Right ventricle myocardium inferior (tissue), 1 donor: ENCODE measurements around the gene SLFN12L. TPM values are rescaled to one million over a fixed set of nuclear protein-coding genes. Genes with fewer than 3 reads are reported as not detected.
"Not testable (repeated sequence)": the region's sequence is repeated elsewhere in the genome, so short reads cannot be mapped to it uniquely, and the experiment has no call there.

ENCODE experiments used
- ATAC-seq: fragments of 200-7000 bp; cut with Tn5 transposase; one replicate; pipeline ENCODE4 v1.9.1; 2020; ENCODE audit warnings: mild to moderate bottlenecking, moderate library complexity
- DNase-seq: peaks from one replicate; pipeline ENCODE4 v3.0.0; 2021; ENCODE audit errors: missing footprints
- intact Hi-C: fragments of 100-400 bp; cut with DNase I; formaldehyde crosslinking; loops from one replicate; pipeline ENCODE4 v1.11.0; 2022
- long read RNA-seq: library from polyadenylated mRNA; unstranded; transcript quantifications from one replicate; pipeline ENCODE4 v2.0.0, GENCODE V29; 2021
- total RNA-seq: library from RNA; stranded (reverse); fragmentation: NEBNext Ultra II Directional; extraction: Animal tissue kit (Norgen Biotek cat#: 25700); gene quantifications from one replicate; pipeline ENCODE4 v1.2.1, GENCODE V29; 2021
- donor health status: DM: no; HTN: yes; CAD: no; lungs with severe emphysema.

Gene SLFN12L
- 0.32 TPM for total RNA-seq
- long read RNA-seq: 0 reads

DNA sequence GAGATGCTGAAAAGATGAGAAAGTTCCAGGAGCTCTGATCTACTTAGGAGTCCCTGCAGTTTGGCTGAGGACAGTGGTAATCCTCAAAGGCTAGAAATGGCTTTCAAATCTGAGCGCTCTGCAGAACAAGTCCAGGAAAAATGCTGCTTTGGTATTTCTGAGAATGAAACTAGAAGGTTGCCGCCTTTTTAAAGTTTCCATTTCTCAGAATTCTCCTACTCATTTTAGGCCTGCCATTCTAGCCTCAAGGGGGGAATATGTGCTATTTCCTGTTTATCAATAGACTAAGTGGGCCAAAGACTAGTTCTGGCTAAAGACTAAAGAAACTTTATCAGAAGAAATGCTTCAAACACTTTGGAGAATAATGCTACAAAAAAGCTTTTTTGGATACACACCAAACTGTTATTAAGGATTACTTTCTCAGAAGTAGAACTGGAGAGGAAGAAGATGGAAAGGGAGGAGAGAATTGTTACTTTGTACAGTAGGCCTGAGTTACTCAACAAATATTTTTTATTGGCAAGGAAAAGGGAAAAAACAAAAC lies at the start of gene SLFN12L:
Gene SLFN12L, minus strand, starts transcription at position 78 of the 541 bp plus-strand sequence. CDS start 15,314 bp downstream, outside the sequence.
- intact Hi-C loops: loop anchor here (2.0 to 5.0 kb wide), 3 partner anchors 165 to 293 kb away; partner anchors contain the start of gene SLFN11
- peak; percentile 36 for ATAC-seq
- DNase-seq: no peak

DNA sequence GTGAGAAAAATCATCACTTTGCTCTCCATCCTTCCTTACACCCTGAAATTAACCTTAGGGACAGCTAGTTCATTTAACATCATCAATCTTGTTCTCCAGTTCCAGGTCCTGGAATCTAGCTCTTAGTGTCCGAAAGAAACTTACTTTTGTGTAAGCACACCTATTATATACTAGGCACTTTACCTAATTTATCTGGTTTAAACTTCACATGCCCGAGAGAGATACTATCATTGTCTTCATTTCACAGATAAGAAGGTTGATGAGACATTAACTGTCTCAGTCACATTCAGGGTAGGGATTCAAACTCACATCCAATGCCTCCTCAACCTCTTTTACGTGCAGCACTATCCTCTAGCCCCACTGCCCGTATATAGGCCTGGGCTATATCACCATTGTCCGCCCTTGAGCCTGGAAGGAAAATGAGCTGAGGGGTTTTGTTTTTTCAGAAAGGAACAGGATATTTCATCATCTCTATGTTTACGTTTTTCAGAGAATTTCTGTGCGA lies 49.1 kb upstream of the SLFN12L start:
- intact Hi-C loops: loop anchor here (1.0 to 10.0 kb wide), 2 partner anchors 8 to 612 kb away; partner anchors contain the start of gene PEX12
- peak; percentile 14 for ATAC-seq

DNA sequence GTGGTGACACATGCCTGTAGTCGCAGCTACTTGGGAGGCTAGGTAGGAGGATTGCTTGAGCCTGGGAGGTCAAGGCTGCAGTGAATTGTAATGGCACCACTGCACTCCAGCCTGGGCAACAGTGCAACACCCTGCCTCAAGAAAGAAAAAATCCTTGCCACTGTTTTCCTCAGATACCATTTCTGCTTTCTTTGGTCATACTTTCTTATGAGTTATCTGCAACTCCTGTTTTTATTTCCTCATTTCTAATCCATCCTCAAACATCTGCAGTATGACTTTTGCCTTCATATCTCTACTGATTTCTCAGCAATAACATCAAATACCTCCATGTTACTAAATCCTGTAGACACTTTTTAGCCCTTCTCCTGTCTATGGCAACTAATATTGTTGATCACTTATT lies 46.6 kb upstream of the SLFN12L start:
- intact Hi-C loops: loop anchor here (10.0 kb wide), 1 partner anchor 609 kb away; no protein-coding TSS in a partner anchor
- no peak for ATAC-seq
- DNase-seq: no peak

More for the DNA sequence above, 49.1 kb upstream of the SLFN12L start:
- DNase-seq: no peak

DNA sequence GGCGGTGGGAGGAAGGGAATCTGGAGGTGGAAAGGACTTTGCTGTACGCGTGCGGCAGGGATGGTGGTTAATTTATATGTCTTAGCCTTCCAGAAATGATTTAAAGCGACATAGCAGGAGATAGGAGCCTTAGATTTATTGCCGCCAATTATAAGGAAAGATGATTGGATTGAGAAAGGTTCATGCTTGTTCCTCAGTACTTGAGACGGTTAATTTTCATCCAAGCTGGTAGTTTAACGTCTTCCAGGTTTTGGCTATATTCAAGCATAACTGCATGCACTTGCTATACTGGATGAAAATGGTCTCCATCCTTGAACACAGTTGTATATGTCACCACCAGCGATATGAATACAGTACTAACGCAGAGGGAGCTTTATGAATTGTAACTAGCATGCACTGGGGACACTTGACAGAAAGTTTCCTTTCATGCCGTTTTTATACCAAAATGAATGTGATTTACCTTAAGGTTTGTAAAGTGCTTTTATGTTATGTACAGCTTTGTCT lies 41.5 kb upstream of the SLFN12L start:
- no peak for DNase-seq
- ATAC-seq: no peak
- intact Hi-C loops: loop anchor here (1.0 kb wide), 1 partner anchor 8 kb away; the partner anchor contains the start of gene AP2B1

DNA sequence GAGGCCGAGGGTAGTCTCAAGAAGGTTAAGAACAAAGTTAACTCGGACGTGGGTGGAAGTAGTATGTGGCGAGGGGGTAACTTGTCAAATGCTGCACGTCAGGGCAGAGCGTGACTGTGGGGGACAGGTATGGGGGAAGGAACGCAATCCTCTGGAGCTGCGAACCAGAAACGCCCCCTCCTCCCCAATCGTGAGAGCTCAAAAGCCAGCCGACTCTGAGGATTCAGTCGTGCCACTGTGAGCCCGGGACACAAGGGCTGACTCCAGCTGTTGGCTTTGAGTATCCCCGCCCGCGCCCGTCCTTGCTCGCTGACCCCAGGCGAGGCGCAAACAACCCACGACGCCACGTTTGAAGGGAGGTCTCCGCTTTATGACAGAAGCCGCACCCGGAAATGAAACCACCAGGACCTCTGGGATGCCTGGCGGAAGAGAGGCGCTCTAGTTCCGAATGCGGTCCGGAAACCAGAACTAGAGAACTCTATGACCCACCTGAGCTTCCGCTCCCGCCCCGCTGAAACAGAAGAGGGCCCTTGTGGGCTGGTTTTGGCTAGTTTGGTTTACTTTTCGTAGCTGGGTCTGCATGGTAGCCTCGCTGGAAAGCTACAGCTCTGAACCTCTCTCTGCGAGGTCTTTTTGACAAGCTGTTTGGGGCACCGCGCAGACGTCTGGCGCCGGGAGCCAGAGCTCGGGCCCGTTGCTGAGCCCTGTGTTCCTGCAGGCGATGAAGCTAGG lies 40.9 kb upstream of the SLFN12L start, which contains the start of gene PEX12:
Gene PEX12, minus strand, starts transcription at position 375 of the 732 bp plus-strand sequence. CDS start 550 bp downstream, outside the sequence.
- intact Hi-C loops: loop anchor here (1.0 kb wide), 1 partner anchor 9 kb away; the partner anchor contains the start of gene AP2B1
- ATAC-seq (peak; percentile 98), DNase-seq (peak; percentile 93)

DNA sequence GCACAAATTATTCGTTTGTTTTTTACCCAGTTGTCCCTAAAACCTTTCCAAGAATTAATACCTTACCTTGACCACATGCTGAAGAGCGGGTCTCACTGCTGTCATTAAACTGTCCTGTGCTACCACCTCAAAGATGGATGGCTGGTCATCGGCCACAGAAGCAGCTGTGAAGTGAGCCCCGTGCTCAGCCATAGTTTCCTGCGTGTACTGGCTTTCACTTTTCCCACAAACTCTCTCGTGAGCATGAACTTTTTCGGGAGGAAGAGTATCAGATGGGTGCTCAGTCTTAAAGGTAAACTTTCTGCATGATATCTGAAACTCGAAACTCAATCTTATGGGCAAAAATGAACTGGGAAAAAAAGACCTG lies 40.3 kb upstream of the SLFN12L start:
- ATAC-seq: no peak
- DNase-seq: no peak
- intact Hi-C loops: loop anchor here (1.0 kb wide), 1 partner anchor 9 kb away; the partner anchor contains the start of gene AP2B1

DNA sequence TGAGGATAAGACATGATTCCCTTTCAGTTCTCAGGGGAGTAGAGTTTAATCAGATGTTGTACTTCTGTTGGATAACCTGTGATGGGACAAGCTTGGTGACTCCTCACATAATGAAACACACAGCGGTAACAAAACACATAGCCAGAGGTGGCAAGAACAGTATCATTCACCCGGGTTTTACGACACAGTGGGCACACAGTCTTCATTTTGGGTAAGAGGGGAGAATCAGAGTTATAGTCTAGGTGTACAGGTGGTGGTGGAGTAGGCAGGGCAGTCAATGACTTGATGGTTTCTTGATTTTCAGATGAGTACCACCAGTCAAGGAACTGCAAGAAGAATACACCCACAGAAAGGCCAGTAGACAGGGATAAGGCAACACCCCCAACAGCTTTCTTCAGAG lies 38.3 kb upstream of the SLFN12L start:
- ATAC-seq (no peak), DNase-seq (no peak)
- intact Hi-C loops: no loop called here

DNA sequence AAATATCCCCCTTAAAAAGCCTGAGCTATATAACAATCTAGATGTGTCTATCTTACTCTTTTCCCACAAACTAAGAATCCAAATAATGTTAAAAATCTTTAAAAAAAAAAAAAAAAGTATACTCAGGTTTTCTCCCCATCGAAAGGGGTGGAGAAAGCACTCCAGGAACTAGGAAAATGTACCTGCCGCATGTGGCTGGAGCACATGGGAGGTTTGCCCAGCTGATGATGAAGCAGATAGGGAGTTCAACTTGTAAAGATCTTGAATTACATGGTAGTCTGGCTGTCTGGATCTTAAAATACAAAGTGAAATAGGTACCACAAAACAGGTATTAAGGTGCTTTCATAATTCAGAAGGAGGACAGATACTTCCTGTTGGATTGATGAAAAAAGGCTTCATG lies 31.9 kb upstream of the SLFN12L start:
- intact Hi-C loops: no loop called here
- DNase-seq (no peak), ATAC-seq (no peak)

DNA sequence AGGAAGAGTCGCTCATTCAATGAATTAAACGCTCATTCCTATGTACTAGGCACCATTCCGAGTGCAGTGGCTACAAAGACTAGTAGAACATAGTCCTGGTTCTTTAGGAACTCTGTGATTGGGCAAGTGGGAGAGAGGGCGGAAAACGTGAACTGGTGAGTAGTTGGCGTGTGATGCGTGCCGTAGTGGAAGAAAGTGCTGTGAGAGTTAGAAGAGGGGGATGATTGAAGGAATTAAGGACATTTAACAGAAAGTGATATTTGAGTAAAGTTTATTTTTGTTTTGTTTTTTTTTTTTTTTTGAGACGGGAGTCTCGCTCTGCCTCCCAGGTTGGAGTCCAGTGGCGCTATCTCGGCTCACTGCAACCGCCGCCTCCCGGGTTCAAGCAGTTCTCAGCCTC lies 31.1 kb upstream of the SLFN12L start:
- intact Hi-C loops: no loop called here
- no peak for ATAC-seq

DNA sequence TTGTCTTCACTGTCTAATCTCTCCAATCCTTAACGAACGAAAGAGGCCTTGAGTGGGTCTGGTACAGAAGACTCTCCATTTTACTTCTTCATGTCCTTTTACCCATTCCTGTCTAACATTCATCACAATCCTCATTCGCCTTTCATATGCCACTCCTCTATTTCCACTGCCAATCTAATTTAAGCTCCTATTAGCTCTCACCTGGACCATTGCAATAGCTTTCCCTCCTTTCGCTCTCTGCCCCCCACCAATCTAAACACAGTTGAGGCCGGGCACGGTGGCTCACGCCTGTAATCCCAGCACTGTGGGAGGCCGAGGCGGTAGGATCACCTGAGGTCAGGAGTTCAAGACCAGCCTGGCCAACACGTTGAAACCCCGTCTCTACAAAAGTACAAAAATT lies 29.5 kb upstream of the SLFN12L start:
- DNase-seq: no peak
- no peak for ATAC-seq
- intact Hi-C loops: no loop called here

More for the DNA sequence above, 31.1 kb upstream of the SLFN12L start:
- DNase-seq: no peak

DNA sequence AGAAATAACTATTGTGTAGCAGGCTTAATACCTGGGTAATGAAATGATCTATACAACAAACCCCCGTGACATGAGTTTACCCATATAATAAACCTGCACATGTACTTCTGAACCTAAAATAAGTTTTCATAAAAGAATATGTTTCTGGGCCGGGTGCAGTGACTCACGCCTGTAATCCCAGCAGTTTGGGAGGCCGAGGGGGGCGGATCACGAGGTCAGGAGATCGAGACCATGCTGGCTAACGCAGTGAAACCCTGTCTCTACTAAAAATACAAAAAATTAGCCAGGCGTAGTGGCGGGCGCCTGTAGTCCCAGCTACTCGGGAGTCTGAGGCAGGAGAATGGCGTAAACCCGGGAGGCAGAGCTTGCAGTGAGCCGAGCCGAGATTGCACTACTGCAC lies 25.7 kb upstream of the SLFN12L start:
- ATAC-seq, DNase-seq, intact Hi-C loops: not testable (repeated sequence)

DNA sequence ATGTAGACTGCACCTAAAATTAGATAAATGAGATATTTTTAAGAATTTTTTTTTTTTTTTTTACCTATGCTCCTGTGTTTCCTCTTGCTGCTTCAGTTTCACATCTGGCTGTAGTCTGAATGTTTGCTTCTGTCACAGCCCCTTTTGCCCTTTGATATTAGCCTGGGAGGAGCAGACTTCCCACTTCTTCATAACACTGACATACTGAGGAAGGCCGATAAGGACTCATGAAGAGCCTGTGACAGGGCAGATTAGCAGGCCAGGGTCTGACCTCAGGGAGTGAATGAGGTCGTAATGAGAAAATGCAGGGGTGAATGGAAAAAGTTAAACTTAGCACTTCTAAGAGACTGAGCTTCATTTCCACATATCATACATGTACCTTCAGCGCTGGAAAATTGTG lies 23.2 kb upstream of the SLFN12L start, which contains the start of gene SLFN14:
Gene SLFN14, minus strand, starts transcription at position 117 of the 400 bp plus-strand sequence. CDS start 2,757 bp downstream, outside the sequence.
- intact Hi-C loops: no loop called here
- no peak for ATAC-seq
- DNase-seq: no peak

DNA sequence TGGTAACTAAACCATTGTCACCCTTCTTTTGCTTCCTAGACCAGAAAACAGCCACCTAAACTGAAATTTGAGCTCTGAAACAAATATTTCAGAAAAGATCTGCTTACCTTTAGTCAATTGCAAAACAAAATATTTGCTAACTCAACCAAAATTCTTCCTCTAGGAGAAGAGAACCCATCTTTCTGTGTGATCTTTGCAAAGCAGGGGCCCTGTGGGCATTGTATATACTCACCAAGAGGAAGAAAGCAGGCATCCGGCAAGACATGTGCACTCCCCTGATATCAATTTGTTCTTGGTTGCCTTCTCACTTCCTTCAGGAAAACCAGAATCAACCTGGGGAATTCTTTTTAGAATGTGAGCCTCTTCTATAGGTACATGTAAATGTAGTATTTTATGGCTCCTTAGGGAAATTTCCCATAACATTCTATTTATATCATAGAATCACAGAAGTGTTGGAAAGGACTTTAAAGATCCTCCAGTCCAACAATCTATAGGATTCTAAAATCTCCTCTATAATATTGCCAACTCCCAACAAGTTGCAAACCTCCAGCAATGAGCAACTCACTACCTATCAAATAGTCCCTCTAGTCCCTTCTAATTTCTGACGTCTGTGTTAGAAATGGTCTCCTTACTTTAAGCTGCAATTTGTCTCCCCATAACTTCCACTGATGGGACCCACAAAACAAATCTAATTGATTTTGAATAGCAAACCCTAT lies 22.2 kb upstream of the SLFN12L start:
- ATAC-seq (no peak), DNase-seq (no peak)
- intact Hi-C loops: no loop called here

DNA sequence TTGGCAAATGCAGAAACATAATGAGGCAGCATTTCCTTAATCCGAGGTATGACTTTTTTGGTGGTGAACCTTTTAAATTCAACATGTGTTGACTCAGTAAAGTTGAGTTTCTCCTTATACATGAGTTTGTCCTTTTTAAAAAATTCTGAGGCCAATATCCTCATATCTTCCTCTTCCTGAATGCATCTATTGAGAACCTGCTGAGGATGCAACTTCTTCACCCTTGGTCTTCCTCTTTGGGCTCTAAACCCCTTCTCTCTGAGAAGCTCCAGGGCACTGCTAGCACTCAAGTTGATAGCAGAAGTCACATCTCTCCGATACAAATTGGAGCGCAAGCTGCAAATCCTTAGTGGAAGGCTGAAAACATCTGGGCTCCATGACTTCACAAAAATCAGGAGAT lies 19.9 kb upstream of the SLFN12L start:
- ATAC-seq (no peak), DNase-seq (no peak)
- intact Hi-C loops: no loop called here

DNA sequence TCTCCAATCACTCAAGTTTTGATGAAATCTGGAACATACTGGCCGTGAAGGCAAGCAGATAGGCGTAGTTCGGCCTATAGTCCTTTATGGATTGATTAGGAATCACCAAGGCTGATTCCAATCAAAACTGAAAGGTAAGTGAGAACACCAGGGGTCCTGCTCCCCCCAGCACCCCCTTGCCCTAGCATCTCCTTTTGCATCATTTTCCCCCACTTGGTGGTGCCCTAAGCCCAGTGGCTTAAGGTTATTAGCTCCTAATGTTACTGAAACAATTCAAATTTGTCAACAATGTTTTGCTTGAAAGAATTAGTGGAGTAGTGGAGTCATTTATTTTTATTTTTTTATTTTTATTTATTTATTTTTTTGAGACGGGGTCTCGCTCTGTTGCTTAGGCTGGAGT lies 18.2 kb upstream of the SLFN12L start:
- no peak for DNase-seq
- no peak for ATAC-seq
- intact Hi-C loops: no loop called here

DNA sequence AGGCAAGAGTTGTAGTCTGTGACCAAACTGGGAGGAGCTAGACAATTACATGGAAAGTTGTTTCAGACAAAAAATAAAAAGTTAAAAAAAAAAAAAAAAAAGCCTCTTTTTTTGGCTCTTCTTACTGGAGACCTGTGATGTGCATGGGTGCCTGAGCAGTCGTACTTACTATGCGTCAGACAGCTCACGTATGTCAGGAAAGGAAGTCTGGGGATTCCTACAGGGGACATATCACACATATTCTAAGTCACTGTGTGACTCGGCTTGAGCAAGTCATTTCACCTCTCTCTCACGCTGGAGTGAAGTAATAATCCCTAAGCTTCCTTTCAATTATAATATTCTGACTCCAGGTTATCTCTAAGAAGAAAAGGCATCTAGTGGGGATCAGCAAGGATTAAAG lies 17.2 kb upstream of the SLFN12L start:
- ATAC-seq (no peak), DNase-seq (no peak)
- intact Hi-C loops: no loop called here

DNA sequence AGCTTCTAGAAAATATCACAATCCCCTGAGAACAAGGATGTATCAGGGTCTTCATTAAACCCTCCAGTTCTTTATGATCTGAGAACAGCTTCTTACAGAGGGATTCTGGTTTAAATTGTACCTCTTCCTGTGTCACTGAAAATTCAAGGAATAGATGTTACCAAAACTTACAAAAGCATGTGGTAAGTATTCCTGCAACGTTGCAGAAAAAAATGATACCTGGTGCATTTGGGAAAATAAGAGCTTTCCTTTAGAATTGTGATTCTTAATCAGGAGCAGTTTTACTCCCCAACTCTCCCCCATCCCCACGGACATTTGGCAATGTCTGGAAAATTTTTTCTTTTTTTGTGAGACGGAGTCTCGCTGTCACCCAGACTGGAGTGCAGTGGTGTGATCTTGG lies 15.8 kb upstream of the SLFN12L start:
- ATAC-seq (no peak), DNase-seq (no peak)
- intact Hi-C loops: no loop called here

DNA sequence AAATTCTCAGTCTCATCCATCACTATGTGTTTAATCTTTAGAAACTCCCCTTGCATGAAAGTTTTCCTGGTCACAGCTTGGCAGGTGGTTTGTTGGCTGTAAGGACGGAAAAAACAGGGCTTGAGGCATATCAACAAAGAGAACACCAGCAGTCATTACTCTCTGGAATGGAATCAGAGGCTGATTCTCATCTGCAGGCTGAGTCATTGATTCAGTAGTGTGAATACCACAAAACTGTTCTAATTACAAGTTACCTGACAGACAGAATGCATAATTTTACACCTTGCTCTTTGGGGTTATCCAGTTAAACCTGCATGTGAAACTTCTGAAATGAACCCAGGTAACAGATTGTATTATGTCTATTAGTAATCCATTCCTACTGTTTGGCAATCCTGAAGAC lies 11.5 kb upstream of the SLFN12L start:
- no peak for DNase-seq
- no peak for ATAC-seq

DNA sequence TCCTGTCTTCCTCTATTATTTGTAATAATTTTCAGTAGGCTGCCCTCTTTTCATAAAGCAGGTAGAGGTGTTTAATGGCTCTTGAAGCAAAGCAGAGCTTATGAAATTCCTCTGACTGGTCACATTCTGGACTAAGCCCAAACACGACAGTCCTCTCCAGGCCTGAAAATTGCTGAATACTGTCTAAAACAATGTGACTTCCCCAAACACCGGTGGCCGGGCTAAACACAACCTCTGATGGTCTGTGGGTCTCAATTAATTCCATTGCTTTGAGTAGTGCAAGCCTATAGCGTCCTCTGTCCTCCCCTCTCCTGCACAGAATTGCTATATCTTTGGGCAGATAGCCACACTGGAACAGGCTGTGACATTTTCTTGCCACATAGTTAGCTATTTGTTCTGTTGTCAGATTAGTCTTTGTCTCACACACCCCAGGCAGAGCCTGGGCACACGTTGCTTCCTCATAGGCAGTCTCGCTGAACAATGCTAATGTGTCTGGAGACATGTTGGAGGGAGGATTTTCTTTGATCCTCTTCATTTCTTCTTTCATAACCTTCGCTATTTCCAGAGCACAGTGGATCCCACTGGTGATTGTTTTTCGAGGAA lies 10.8 kb upstream of the SLFN12L start:
- intact Hi-C loops: no loop called here
- ATAC-seq (peak; percentile 67), DNase-seq (no peak)

More for the DNA sequence above, 11.5 kb upstream of the SLFN12L start:
- intact Hi-C loops: no loop called here
